GM23338 (cell line): ENCODE measurements around the gene TXNDC16. TPM values are rescaled to one million over a fixed set of nuclear protein-coding genes. Genes with fewer than 3 reads are reported as not detected.

Experiments used
- ATAC-seq: fragments of 200-7000 bp; cut with Tn5 transposase; 3 replicates; pipeline ENCODE4 v1.9.1; 2020
- DNase-seq: peaks from one replicate; pipeline ENCODE4 v3.0.0-alpha.2; 2015; ENCODE audit warnings: low spot score
- H2AFZ ChIP-seq: fragments of 200-600 bp; sonication (generic); 2 replicates; pipeline ENCODE4 v1.8.0; 2016; ENCODE audit warnings: antibody characterized with exemption, mild to moderate bottlenecking, moderate library complexity
- H3F3A ChIP-seq: fragments of 200-600 bp; sonication (generic); replicated peaks from 2 replicates; pipeline ENCODE4 v1.8.0; 2017; ENCODE audit warnings: antibody characterized with exemption, mixed run types, low read depth
- H3K27ac ChIP-seq: fragments of 200-600 bp; sonication (generic); 2 replicates; pipeline ENCODE4 v1.6.1; 2016; ENCODE audit warnings: low read depth
- H3K27me3 ChIP-seq: fragments of 200-600 bp; sonication (generic); 2 replicates; pipeline ENCODE4 v1.8.0; 2016; ENCODE audit warnings: mild to moderate bottlenecking, mixed run types, moderate library complexity; ENCODE audit not compliant: insufficient read depth
- H3K36me3 ChIP-seq: fragments of 200-600 bp; sonication (generic); 2 replicates; pipeline ENCODE4 v1.8.0; 2016; ENCODE audit warnings: mild to moderate bottlenecking; ENCODE audit not compliant: insufficient read depth
- H3K4me1 ChIP-seq: fragments of 200-600 bp; sonication (generic); 2 replicates; pipeline ENCODE4 v1.8.0; 2016; ENCODE audit warnings: mild to moderate bottlenecking, moderate library complexity; ENCODE audit not compliant: insufficient read depth
- H3K4me2 ChIP-seq: fragments of 200-600 bp; sonication (generic); 2 replicates; pipeline ENCODE4 v1.7.1; 2017; ENCODE audit warnings: mixed run types
- H3K4me3 ChIP-seq: fragments of 200-600 bp; sonication (generic); 2 replicates; pipeline ENCODE4 v1.6.1; 2016; ENCODE audit warnings: mixed run types
- H3K79me2 ChIP-seq: fragments of 200-600 bp; sonication (generic); replicated peaks from 2 replicates; pipeline ENCODE4 v1.8.0; 2017; ENCODE audit warnings: mild to moderate bottlenecking; ENCODE audit not compliant: insufficient read depth
- H3K9me2 ChIP-seq: fragments of 200-600 bp; sonication (generic); 2 replicates; pipeline ENCODE4 v1.8.0; 2017; ENCODE audit not compliant: insufficient read depth
- H4K20me1 ChIP-seq: fragments of 200-600 bp; sonication (generic); replicated peaks from 2 replicates; pipeline ENCODE4 v1.8.0; 2017; ENCODE audit warnings: mild to moderate bottlenecking; ENCODE audit not compliant: insufficient read depth
- H3K27ac Mint-ChIP-seq: 2 replicates; pipeline ENCODE4 v1.8.0; 2020; ENCODE audit warnings: inconsistent platforms, mild to moderate bottlenecking, moderate library complexity, mixed read lengths
- H3K27me3 Mint-ChIP-seq: 3 replicates; pipeline ENCODE4 v1.8.0; 2022; ENCODE audit warnings: low read depth, mild to moderate bottlenecking, moderate library complexity, mixed read lengths, inconsistent platforms; ENCODE audit not compliant: insufficient read depth, poor library complexity
- H3K36me3 Mint-ChIP-seq: 3 replicates; pipeline ENCODE4 v1.8.0; 2021; ENCODE audit warnings: low read depth, mild to moderate bottlenecking, inconsistent platforms, moderate library complexity, mixed read lengths
- H3K4me1 Mint-ChIP-seq: 3 replicates; pipeline ENCODE4 v1.8.0; 2020; ENCODE audit warnings: mild to moderate bottlenecking, inconsistent platforms, mixed read lengths
- H3K4me3 Mint-ChIP-seq: 3 replicates; pipeline ENCODE4 v1.8.0; 2021; ENCODE audit warnings: moderate library complexity, mild to moderate bottlenecking, inconsistent platforms, mixed read lengths
- H3K9me3 Mint-ChIP-seq: 3 replicates; pipeline ENCODE4 v1.8.0; 2020; ENCODE audit warnings: moderate library complexity, mild to moderate bottlenecking, inconsistent platforms, mixed read lengths
- CREB1 ChIP-seq: fragments of 250-450 bp; sonication (Bioruptor Pico); IDR thresholded peaks from 2 replicates; pipeline ENCODE4 v1.5.0; 2020; ENCODE audit warnings: low read depth, mild to moderate bottlenecking, moderate library complexity
- CTCF ChIP-seq, 2 experiments: fragments of 200-600 bp in 1 of 2; sonication (generic) in 1 of 2; conservative IDR thresholded peaks; 2 replicates each; pipeline versions ENCODE4 v1.5.1 to v1.6.1; 2016 to 2017; ENCODE audit warnings: antibody characterized with exemption in 2 of 2, low read depth in 2 of 2, mild to moderate bottlenecking in 2 of 2, moderate library complexity in 1 of 2
- ETS1 ChIP-seq: IDR thresholded peaks from 2 replicates; pipeline ENCODE4 v1.6.1; 2016; ENCODE audit warnings: antibody characterized with exemption
- EZH2 ChIP-seq: fragments of 200-600 bp; sonication (generic); IDR thresholded peaks from one replicate; pipeline ENCODE4 v1.8.0; 2017; ENCODE audit warnings: antibody characterized with exemption, mild to moderate bottlenecking, low read depth; ENCODE audit not compliant: unreplicated experiment
- EZH2phosphoT487 ChIP-seq: fragments of 200-600 bp; sonication (generic); IDR thresholded peaks from one replicate; pipeline ENCODE4 v1.8.1; 2018; ENCODE audit warnings: antibody characterized with exemption; ENCODE audit not compliant: unreplicated experiment
- JUNB ChIP-seq: IDR thresholded peaks from one replicate; pipeline ENCODE4 v1.6.1; 2016; ENCODE audit warnings: antibody characterized with exemption; ENCODE audit not compliant: unreplicated experiment
- NANOG ChIP-seq: IDR thresholded peaks from 2 replicates; pipeline ENCODE4 v1.6.1; 2016; ENCODE audit warnings: antibody characterized with exemption, borderline replicate concordance
- POLR2AphosphoS5 ChIP-seq: IDR thresholded peaks from 2 replicates; pipeline ENCODE4 v1.6.1; 2016; ENCODE audit warnings: antibody characterized with exemption, low read depth
- REST ChIP-seq: IDR thresholded peaks from one replicate; pipeline ENCODE4 v1.6.1; 2018; ENCODE audit warnings: antibody characterized with exemption; ENCODE audit not compliant: unreplicated experiment
- STAT1 ChIP-seq: IDR thresholded peaks from one replicate; pipeline ENCODE4 v1.6.1; 2016; ENCODE audit warnings: antibody characterized with exemption; ENCODE audit not compliant: unreplicated experiment
- ZNF114 ChIP-seq: fragments of 250-450 bp; sonication (Bioruptor Pico); IDR thresholded peaks from 2 replicates; pipeline ENCODE4 v1.5.0; 2020; ENCODE audit warnings: mild to moderate bottlenecking, moderate library complexity
- ZNF331 ChIP-seq: fragments of 250-450 bp; sonication (Bioruptor Pico); IDR thresholded peaks from 2 replicates; pipeline ENCODE4 v1.5.0; 2020; ENCODE audit warnings: low read depth, mild to moderate bottlenecking, moderate library complexity
- ZNF462 ChIP-seq: fragments of 250-450 bp; sonication (Bioruptor Pico); IDR thresholded peaks from 2 replicates; pipeline ENCODE4 v1.5.0; 2020; ENCODE audit warnings: mild to moderate bottlenecking, moderate library complexity
- polyA plus RNA-seq: library from polyadenylated mRNA; unstranded; fragments of >200 nt; fragmentation: Nextera tagmentation; extraction: Ambion mirVana; gene quantifications from 2 replicates; pipeline ENCODE4 v1.2.1, GENCODE V29; 2016
- total RNA-seq: library from RNA; depleted of rRNA; stranded (reverse); fragments of >200 nt; shearing (Covaris generic); gene quantifications from 2 replicates; pipeline ENCODE4 v1.2.3, GENCODE V29; 2014

Gene TXNDC16
- total and polyA plus RNA-seq, 2 experiments from 2014 or later = 13.6 to 14.0 TPM

GRCh38 chr14:52429451-52429850 lies 122.9 kb downstream of the TXNDC16 start:
- no peak overlapping the region for H2AFZ ChIP-seq

More at GRCh38 chr14:52429451-52429850, 122.9 kb downstream of the TXNDC16 start:
- no peaks in the 10 kb centered on the region for H3K27me3 Mint-ChIP-seq
- H3K4me3 Mint-ChIP-seq = no peak overlapping the region
- no peak overlapping the region for H3K27ac Mint-ChIP-seq
- H3K4me1 Mint-ChIP-seq = peaks cover 1% of the 10 kb centered on the region; the same call in 2 of the 3 replicates
- H3K4me1 ChIP-seq = no peaks in the 10 kb centered on the region
- DNase-seq (no peak), ATAC-seq (no peak)
- H4K20me1 ChIP-seq = no peaks in the 10 kb centered on the region
- TF ChIP-seq ZNF462 (CRISPR knock-in tag) = no peak
- no peak for TF ChIP-seq ZNF114 (CRISPR knock-in tag)
- TF ChIP-seq ZNF331 (CRISPR knock-in tag) = no peak
- TF ChIP-seq STAT1 = no peak
- no peak for TF ChIP-seq EZH2
- TF ChIP-seq CTCF (conservative IDR thresholded peaks at IDR 0.05; ENCODE audit: low read depth in 2 of 2) = no peak
- no peak for TF ChIP-seq JUNB
- no peak for TF ChIP-seq CREB1
- no peak for TF ChIP-seq REST
- TF ChIP-seq NANOG = no peak
- TF ChIP-seq ETS1 = no peak
- no peak for TF ChIP-seq EZH2phosphoT487
- TF ChIP-seq POLR2AphosphoS5 = no peak
- no peaks in the 10 kb centered on the region for H3F3A ChIP-seq
- H3K9me3 Mint-ChIP-seq = no peaks in the 10 kb centered on the region
- H3K9me2 ChIP-seq = no peaks in the 10 kb centered on the region
- H3K4me3 ChIP-seq = no peak overlapping the region
- no peaks in the 10 kb centered on the region for H3K27me3 ChIP-seq
- H3K4me2 ChIP-seq = no peak overlapping the region
- H3K36me3 ChIP-seq = no peaks in the 10 kb centered on the region
- no peaks in the 10 kb centered on the region for H3K36me3 Mint-ChIP-seq
- no peak overlapping the region for H3K27ac ChIP-seq
- no peaks in the 10 kb centered on the region for H3K79me2 ChIP-seq
